Measurements from ENCODE around the gene MOV10L1.

DNA sequence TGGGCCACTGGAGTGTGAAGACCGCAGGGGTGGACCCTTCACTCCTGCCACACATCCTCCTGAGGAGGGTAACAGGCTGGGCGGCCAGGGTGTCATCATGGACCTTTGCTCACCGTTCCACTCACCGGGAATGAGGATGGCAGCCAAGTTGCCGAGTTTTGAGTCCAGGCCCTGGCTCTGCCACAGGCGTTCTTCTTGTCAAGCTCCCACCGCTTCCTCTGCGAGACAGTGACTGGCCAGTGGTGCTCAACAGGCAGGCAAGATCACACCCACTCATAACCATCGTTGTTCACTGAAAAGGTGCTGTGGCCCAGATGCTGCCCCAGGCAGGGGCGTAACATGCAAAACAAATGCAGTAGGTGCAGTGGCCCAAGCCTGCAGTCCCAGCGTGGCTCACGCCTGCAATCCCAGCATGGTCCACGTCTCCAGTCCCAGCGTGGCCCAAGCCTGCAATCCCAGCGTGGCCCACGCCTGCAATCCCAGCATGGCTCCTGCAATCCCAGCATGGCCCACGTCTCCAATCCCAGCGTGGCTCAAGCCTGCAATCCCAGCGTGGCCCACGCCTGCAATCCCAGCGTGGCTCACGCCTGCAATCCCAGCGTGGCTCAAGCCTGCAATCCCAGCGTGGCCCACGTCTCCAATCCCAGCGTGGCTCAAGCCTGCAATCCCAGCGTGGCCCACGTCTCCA, 75.8 kb downstream of the MOV10L1 start:
- TF ChIP-seq, protein P1, sequence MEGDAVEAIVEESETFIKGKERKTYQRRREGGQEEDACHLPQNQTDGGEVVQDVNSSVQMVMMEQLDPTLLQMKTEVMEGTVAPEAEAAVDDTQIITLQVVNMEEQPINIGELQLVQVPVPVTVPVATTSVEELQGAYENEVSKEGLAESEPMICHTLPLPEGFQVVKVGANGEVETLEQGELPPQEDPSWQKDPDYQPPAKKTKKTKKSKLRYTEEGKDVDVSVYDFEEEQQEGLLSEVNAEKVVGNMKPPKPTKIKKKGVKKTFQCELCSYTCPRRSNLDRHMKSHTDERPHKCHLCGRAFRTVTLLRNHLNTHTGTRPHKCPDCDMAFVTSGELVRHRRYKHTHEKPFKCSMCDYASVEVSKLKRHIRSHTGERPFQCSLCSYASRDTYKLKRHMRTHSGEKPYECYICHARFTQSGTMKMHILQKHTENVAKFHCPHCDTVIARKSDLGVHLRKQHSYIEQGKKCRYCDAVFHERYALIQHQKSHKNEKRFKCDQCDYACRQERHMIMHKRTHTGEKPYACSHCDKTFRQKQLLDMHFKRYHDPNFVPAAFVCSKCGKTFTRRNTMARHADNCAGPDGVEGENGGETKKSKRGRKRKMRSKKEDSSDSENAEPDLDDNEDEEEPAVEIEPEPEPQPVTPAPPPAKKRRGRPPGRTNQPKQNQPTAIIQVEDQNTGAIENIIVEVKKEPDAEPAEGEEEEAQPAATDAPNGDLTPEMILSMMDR (IDR thresholded peaks at IDR 0.05), result no peak
- no peak for TF ChIP-seq POLR2A (IDR thresholded peaks at IDR 0.05)

Measured in Peyer's patch (tissue), 4 donors.